OCI-LY7 (cell line): Measurements from ENCODE around the gene IL24. TPM values are rescaled to one million over a fixed set of nuclear protein-coding genes. Genes with fewer than 3 reads are reported as not detected.
A peak's percentile ranks its signal among the peaks of the same experiment; 100 is the strongest.

Source experiments
- BruUV-seq: library from RNA; stranded (reverse); fragments of 400-500 nt; replicated peaks from 2 replicates; lab custom pipeline; 2021; lab: Mats Ljungman, UMichigan
- CTCF ChIA-PET: fragments of 300-600 bp; sonication (Branson Sonifier 250); formaldehyde crosslinking; loops from one replicate; lab custom pipeline; 2022; ENCODE audit warnings: antibody characterized with exemption; ENCODE audit not compliant: unreplicated experiment; lab: Charles Lee
- POLR2A ChIA-PET: fragments of 300-600 bp; sonication (Branson Sonifier 250); formaldehyde crosslinking; loops from one replicate; lab custom pipeline; 2022; ENCODE audit warnings: antibody characterized with exemption; lab: Charles Lee
- DNase-seq: peaks from one replicate; pipeline ENCODE4 v3.0.0-alpha.2; 2015; ENCODE audit warnings: low spot score
- H2AFZ ChIP-seq: fragments of 200-600 bp; sonication (generic), shearing (Covaris generic); 2 replicates; pipeline ENCODE4 v1.6.1; 2014; ENCODE audit warnings: mild to moderate bottlenecking, antibody characterized with exemption, low read length, moderate library complexity
- H3K27ac ChIP-seq: fragments of 200-600 bp; sonication (generic); 2 replicates; pipeline ENCODE4 v1.5.1; 2014; ENCODE audit warnings: mixed run types, low read depth, mild to moderate bottlenecking, moderate library complexity, low read length, inconsistent platforms; ENCODE audit not compliant: poor library complexity, severe bottlenecking
- H3K36me3 ChIP-seq: fragments of 200-600 bp; sonication (generic); 2 replicates; pipeline ENCODE4 v1.6.1; 2014; ENCODE audit warnings: mild to moderate bottlenecking, antibody characterized with exemption, low read length, moderate library complexity, mixed read lengths; ENCODE audit not compliant: insufficient read depth
- H3K4me1 ChIP-seq: fragments of 200-600 bp; sonication (generic); 2 replicates; pipeline ENCODE4 v1.5.1; 2014; ENCODE audit warnings: mild to moderate bottlenecking, low read length; ENCODE audit not compliant: insufficient read depth, poor library complexity, severe bottlenecking
- H3K4me2 ChIP-seq: fragments of 200-600 bp; sonication (generic); 2 replicates; pipeline ENCODE4 v1.6.1; 2014; ENCODE audit warnings: mild to moderate bottlenecking, low read length
- H3K4me3 ChIP-seq: fragments of 200-600 bp; sonication (generic); 2 replicates; pipeline ENCODE4 v1.5.1; 2014; ENCODE audit warnings: mild to moderate bottlenecking, low read depth, low read length; ENCODE audit not compliant: poor library complexity, severe bottlenecking
- H3K79me2 ChIP-seq: fragments of 200-600 bp; sonication (generic); 2 replicates; pipeline ENCODE4 v1.6.1; 2016; ENCODE audit warnings: low read depth, mild to moderate bottlenecking, low read length, moderate library complexity, mixed read lengths; ENCODE audit not compliant: insufficient read depth
- H3K9me2 ChIP-seq: fragments of 200-600 bp; sonication (generic); 2 replicates; pipeline ENCODE4 v1.6.1; 2016; ENCODE audit warnings: mild to moderate bottlenecking, low read length, mixed read lengths; ENCODE audit not compliant: insufficient read depth
- H3K9me3 ChIP-seq: fragments of 200-600 bp; sonication (generic); 2 replicates; pipeline ENCODE4 v1.6.1; 2014; ENCODE audit warnings: mild to moderate bottlenecking, mixed run types, low read length, mixed read lengths
- H4K20me1 ChIP-seq: fragments of 200-600 bp; sonication (generic); 2 replicates; pipeline ENCODE4 v1.6.1; 2014; ENCODE audit warnings: mild to moderate bottlenecking, antibody characterized with exemption, low read length, moderate library complexity, mixed read lengths; ENCODE audit not compliant: insufficient read depth
- EZH2phosphoT487 ChIP-seq: fragments of 200-600 bp; sonication (generic); IDR thresholded peaks from 2 replicates; pipeline ENCODE4 v1.6.1; 2018; ENCODE audit warnings: low read depth, borderline replicate concordance, mild to moderate bottlenecking, mixed run types, antibody characterized with exemption, low read length, moderate library complexity, mixed read lengths
- intact Hi-C: fragments of 100-400 bp; cut with micrococcal nuclease; formaldehyde crosslinking; loops from one replicate; pipeline ENCODE4 v1.10.0; 2022; ENCODE audit not compliant: unreplicated experiment
- total RNA-seq, 2 experiments: library from RNA; depleted of rRNA in 1 of 2; stranded (reverse); fragments of >200 nt in 1 of 2; shearing (Covaris generic) in 1 of 2; gene quantifications; 2 replicates each; pipeline ENCODE4 v1.2.3, GENCODE V29; 2014 to 2022
- TF ChIP-seq, protein P1 (sequence below): fragments of 200-600 bp; sonication (generic); conservative IDR thresholded peaks from 2 replicates; pipeline ENCODE4 v1.5.1; 2014; ENCODE audit warnings: mild to moderate bottlenecking, antibody characterized with exemption, low read length, moderate library complexity, mixed read lengths

IL24 gene
- total RNA-seq, 2 experiments from 2014 or later, result not detected

DNA sequence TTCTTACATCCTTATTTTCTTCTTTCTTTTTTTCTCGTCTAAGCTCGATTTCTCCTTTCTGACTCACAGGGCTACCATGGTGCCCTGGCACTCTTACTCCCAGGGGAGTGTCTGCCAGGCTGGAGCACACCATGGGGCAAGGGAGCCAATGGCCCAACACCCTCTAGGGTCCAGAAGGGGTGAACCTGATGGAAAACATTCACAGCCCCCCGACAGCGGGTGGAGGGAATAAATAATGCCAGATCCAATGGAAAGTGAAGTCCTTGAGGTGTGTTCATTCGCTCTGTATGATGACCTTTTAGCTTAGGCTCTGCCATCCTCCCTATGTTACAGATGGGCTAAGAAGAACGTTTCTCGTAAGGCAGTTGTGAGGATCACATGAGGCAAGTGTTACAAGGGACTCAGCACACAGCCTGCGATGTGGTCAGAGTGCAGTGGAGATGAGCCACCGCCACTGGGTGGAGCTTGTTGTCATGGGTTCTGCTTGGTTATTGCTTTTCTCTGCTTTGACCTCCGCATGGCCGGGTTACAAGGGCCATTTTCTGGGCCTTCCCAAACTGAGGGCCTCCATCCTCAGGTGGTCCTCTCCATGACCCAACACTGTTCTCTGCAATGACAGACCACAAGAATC lies 28.0 kb downstream of the IL24 start:
- Histone ChIP-seq H2AFZ (peak overlapping the region; percentile 38; the same call in 1 of the 2 replicates), H3K9me3 (no peaks in the 10 kb centered on the region), H3K79me2 (no peaks in the 10 kb centered on the region), H3K27ac (peak overlapping the region; percentile 53), H3K36me3 (no peaks in the 10 kb centered on the region), H3K9me2 (no peaks in the 10 kb centered on the region), H3K4me1 (peaks cover 56% of the 10 kb centered on the region), H4K20me1 (no peaks in the 10 kb centered on the region), H3K4me2 (peak overlapping the region; percentile 23; the same call in 1 of the 2 replicates), H3K4me3 (no peak overlapping the region)
- TF ChIP-seq, protein P1, sequence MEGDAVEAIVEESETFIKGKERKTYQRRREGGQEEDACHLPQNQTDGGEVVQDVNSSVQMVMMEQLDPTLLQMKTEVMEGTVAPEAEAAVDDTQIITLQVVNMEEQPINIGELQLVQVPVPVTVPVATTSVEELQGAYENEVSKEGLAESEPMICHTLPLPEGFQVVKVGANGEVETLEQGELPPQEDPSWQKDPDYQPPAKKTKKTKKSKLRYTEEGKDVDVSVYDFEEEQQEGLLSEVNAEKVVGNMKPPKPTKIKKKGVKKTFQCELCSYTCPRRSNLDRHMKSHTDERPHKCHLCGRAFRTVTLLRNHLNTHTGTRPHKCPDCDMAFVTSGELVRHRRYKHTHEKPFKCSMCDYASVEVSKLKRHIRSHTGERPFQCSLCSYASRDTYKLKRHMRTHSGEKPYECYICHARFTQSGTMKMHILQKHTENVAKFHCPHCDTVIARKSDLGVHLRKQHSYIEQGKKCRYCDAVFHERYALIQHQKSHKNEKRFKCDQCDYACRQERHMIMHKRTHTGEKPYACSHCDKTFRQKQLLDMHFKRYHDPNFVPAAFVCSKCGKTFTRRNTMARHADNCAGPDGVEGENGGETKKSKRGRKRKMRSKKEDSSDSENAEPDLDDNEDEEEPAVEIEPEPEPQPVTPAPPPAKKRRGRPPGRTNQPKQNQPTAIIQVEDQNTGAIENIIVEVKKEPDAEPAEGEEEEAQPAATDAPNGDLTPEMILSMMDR, result peak; percentile 64
- no peak for TF ChIP-seq EZH2phosphoT487
- BruUV-seq, result no TSS peak
- peak; percentile 89 for DNase-seq
- ChIA-PET CTCF (interaction anchor here (0.9 kb wide), 1 partner anchor 13 kb away, joined by 3 read pairs; no protein-coding TSS in a partner anchor), POLR2A (interaction anchor here (0.8 to 1.0 kb wide), 2 partner anchors 9 to 99 kb away, joined by 3 to 4 read pairs; no protein-coding TSS in a partner anchor)
- intact Hi-C loops, result loop anchor here (5.0 to 10.0 kb wide), 2 partner anchors 57 to 870 kb away; partner anchors contain the start of gene RHEX

DNA sequence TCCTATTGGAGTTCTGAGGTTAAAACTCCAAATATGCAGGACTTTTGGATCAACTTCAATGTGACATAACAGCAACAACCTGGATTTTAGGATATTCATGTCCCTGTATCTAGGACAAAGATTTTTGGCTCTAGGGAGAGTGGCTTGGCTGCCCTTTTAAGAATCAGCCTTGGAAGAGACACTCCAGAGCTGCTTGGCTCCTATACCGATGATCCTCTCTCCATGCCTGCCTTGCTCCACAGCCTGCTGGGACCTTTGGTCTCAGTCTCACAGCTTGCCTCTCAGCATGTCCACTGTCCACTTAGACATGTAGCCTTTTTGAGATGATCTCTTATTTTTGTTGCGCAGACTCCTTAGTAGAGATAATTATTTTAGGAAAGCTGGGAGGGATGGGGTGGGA lies 29.0 kb downstream of the IL24 start:
- no peak overlapping the region for H2AFZ ChIP-seq
- no peaks in the 10 kb centered on the region for H3K79me2 ChIP-seq
- intact Hi-C loops, result loop anchor here (5.0 to 10.0 kb wide), 2 partner anchors 56 to 871 kb away; partner anchors contain the start of gene RHEX
- H3K4me1 ChIP-seq, result peaks cover 61% of the 10 kb centered on the region
- no peak overlapping the region for H3K4me3 ChIP-seq
- no peaks in the 10 kb centered on the region for H3K9me2 ChIP-seq
- no peak overlapping the region for H3K27ac ChIP-seq
- no TSS peak for BruUV-seq
- no peak for DNase-seq
- CTCF ChIA-PET, result no interaction called here
- no peaks in the 10 kb centered on the region for H3K9me3 ChIP-seq
- no peaks in the 10 kb centered on the region for H4K20me1 ChIP-seq
- POLR2A ChIA-PET, result interaction anchor here (0.6 to 0.9 kb wide), 3 partner anchors 9 to 384 kb away, joined by 3 to 5 read pairs (median 4); no protein-coding TSS in a partner anchor
- no peak overlapping the region for H3K4me2 ChIP-seq
- H3K36me3 ChIP-seq, result no peaks in the 10 kb centered on the region
- no peak for TF ChIP-seq EZH2phosphoT487
- TF ChIP-seq, protein P1, result no peak

DNA sequence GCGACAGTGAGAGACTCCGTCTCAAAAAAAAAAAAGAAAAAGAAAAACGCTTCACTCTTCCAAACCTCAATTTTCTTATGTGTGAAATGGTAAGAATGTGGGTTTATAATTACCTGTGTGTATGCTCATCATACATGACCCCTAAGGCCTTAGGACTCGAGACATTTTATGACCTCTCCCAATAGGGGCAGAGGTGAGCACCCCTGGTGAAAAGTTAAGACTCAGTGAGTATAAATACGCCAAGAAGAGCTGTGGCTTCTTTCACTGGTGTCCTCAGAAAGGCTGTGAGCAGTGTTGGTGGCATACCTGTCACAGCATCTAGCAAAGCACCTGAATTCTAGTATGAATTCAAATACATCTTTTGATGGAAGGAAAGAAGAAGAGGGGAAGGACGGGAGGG lies 32.3 kb downstream of the IL24 start:
- Histone ChIP-seq H2AFZ (peak overlapping the region; percentile 81; the same call in 1 of the 2 replicates), H3K27ac (no peak overlapping the region), H3K9me3 (no peaks in the 10 kb centered on the region), H3K4me2 (no peak overlapping the region), H3K36me3 (no peaks in the 10 kb centered on the region), H3K4me3 (no peak overlapping the region), H3K79me2 (no peaks in the 10 kb centered on the region), H4K20me1 (no peaks in the 10 kb centered on the region), H3K4me1 (peaks cover 28% of the 10 kb centered on the region), H3K9me2 (no peaks in the 10 kb centered on the region)
- TF ChIP-seq, protein P1, result peak; percentile 46
- no peak for TF ChIP-seq EZH2phosphoT487
- intact Hi-C loops, result loop anchor here (5.0 to 10.0 kb wide), 2 partner anchors 53 to 875 kb away; partner anchors contain the start of gene RHEX
- peak; percentile 53 for DNase-seq
- no TSS peak for BruUV-seq
- ChIA-PET POLR2A (interaction anchor here (0.7 to 3.8 kb wide), 2 partner anchors 8 to 45 kb away, joined by 6 to 23 read pairs; partner anchors contain the start of gene FCMR), CTCF (no interaction called here)
